ENCODE results near the gene SLC6A13.
"Not testable (repeated sequence)": the region's sequence is repeated elsewhere in the genome, so short reads cannot be mapped to it uniquely, and the experiment has no call there.

DNA sequence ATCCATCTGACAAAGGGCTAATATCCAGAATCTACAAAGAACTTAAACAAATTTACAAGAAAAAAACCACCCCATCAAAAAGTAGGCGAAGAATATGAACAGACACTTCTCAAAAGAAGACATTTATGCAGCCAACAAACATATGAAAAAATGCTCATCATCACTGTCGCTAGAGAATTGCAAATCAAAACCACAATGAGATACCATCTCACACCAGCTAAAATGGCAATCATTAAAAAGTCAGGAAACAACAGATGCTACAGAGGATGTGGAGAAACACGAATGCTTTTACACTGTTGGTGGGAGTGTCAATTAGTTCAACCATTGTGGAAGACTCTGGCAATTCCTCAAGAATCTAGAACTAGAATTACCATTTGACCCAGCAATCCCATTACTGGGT is 40.1 kb upstream of the SLC6A13 start:
- TF ChIP-seq, protein P1, sequence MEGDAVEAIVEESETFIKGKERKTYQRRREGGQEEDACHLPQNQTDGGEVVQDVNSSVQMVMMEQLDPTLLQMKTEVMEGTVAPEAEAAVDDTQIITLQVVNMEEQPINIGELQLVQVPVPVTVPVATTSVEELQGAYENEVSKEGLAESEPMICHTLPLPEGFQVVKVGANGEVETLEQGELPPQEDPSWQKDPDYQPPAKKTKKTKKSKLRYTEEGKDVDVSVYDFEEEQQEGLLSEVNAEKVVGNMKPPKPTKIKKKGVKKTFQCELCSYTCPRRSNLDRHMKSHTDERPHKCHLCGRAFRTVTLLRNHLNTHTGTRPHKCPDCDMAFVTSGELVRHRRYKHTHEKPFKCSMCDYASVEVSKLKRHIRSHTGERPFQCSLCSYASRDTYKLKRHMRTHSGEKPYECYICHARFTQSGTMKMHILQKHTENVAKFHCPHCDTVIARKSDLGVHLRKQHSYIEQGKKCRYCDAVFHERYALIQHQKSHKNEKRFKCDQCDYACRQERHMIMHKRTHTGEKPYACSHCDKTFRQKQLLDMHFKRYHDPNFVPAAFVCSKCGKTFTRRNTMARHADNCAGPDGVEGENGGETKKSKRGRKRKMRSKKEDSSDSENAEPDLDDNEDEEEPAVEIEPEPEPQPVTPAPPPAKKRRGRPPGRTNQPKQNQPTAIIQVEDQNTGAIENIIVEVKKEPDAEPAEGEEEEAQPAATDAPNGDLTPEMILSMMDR (IDR thresholded peaks at IDR 0.05): not testable (repeated sequence)
- TF ChIP-seq POLR2A (IDR thresholded peaks at IDR 0.05): not testable (repeated sequence)

Data from Peyer's patch (tissue), 4 donors.